DND-41 (cell line): ENCODE measurements around the gene STK16.

Experiments used
- ATAC-seq: fragments of 200-7000 bp; cut with Tn5 transposase; 3 replicates; pipeline ENCODE4 v1.9.1; 2021; ENCODE audit warnings: low read depth; ENCODE audit not compliant: insufficient read depth
- DNase-seq: peaks from one replicate; pipeline ENCODE4 v3.0.0-alpha.2; 2020
- H2AFZ ChIP-seq: 2 replicates; pipeline ENCODE4 v1.6.0; 2012; ENCODE audit warnings: low read depth, low read length
- H3K27ac ChIP-seq: 2 replicates; pipeline ENCODE4 v1.5.1; 2012; ENCODE audit warnings: low read length, inconsistent platforms
- H3K27me3 ChIP-seq: fragments of 200-600 bp; sonication (generic); 2 replicates; pipeline ENCODE4 v1.6.0; 2012; ENCODE audit warnings: low read length, mild to moderate bottlenecking, inconsistent platforms; ENCODE audit not compliant: insufficient read depth, poor library complexity
- H3K36me3 ChIP-seq: 2 replicates; pipeline ENCODE4 v1.5.1; 2012; ENCODE audit warnings: low read length, inconsistent platforms; ENCODE audit not compliant: insufficient read depth
- H3K4me1 ChIP-seq: 2 replicates; pipeline ENCODE4 v1.5.1; 2012; ENCODE audit warnings: mild to moderate bottlenecking, low read length; ENCODE audit not compliant: insufficient read depth
- H3K4me2 ChIP-seq: 2 replicates; pipeline ENCODE4 v1.6.0; 2012; ENCODE audit warnings: mild to moderate bottlenecking, moderate library complexity, low read length, inconsistent platforms; ENCODE audit not compliant: insufficient read depth
- H3K4me3 ChIP-seq, 2 experiments: fragments of 200-600 bp in 1 of 2; shearing (Covaris generic) in 1 of 2; 2 replicates each; pipeline ENCODE4 v1.5.1; 2012 to 2016; ENCODE audit warnings: inconsistent platforms in 2 of 2, low read length in 2 of 2, mild to moderate bottlenecking in 2 of 2, low read depth in 1 of 2, moderate library complexity in 1 of 2
- H3K79me2 ChIP-seq: 2 replicates; pipeline ENCODE4 v1.6.0; 2012; ENCODE audit warnings: low read length, inconsistent platforms; ENCODE audit not compliant: insufficient read depth
- H3K9ac ChIP-seq: 2 replicates; pipeline ENCODE4 v1.6.0; 2012; ENCODE audit warnings: low read depth, mild to moderate bottlenecking, inconsistent platforms, low read length, moderate library complexity
- H3K9me3 ChIP-seq: 2 replicates; pipeline ENCODE4 v1.5.1; 2012; ENCODE audit warnings: low read length, moderate library complexity, mild to moderate bottlenecking, inconsistent platforms; ENCODE audit not compliant: insufficient read depth, severe bottlenecking
- H4K20me1 ChIP-seq: 2 replicates; pipeline ENCODE4 v1.6.0; 2012; ENCODE audit warnings: low read length; ENCODE audit not compliant: insufficient read depth
- EZH2 ChIP-seq: IDR thresholded peaks from 3 replicates; pipeline ENCODE4 v1.6.1; 2012; ENCODE audit warnings: borderline replicate concordance, low read depth, mild to moderate bottlenecking, moderate library complexity, low read length, inconsistent platforms; ENCODE audit not compliant: severe bottlenecking
- TF ChIP-seq, protein P1 (sequence below): IDR thresholded peaks from 2 replicates; pipeline ENCODE4 v1.5.1; 2012; ENCODE audit warnings: borderline replicate concordance, low read length, moderate library complexity, mild to moderate bottlenecking; ENCODE audit not compliant: poor library complexity, severe bottlenecking; ENCODE audit errors: extremely low read depth

STK16 gene

DNA sequence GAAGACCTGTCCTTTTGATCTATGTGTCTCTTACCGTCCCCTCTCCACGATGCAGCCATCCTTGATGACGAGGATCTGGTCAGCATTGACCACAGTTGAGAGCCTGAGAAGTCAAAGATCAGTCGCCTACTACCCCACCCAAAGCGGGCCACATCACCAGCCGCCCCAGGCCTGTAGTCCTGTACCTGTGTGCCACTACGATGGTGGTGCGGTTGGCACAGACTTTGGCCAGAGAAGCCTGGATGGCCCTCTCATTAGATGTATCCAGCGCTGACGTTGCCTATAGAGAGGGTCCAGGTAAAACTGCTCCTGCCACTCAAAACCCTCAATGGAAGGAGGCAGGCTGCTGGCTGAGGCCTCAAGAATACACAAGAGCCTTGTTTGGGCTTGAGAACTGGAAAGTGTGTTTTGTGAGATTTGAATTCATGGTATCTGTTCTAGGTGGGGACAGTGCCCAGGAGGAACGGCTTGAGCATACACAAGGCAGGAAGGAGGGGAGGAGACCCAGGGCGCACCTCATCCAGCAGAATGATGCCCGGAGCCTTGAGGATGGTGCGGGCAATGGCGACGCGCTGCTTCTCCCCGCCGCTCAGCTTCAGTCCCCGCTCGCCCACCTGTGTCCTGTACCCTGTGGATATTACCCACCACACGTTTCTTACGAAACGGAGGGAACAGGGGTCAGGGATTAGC is 34.9 kb upstream of the STK16 start:
- no peaks in the 10 kb centered on the region for H3K9me3 ChIP-seq
- no peak for DNase-seq
- TF ChIP-seq, protein P1, sequence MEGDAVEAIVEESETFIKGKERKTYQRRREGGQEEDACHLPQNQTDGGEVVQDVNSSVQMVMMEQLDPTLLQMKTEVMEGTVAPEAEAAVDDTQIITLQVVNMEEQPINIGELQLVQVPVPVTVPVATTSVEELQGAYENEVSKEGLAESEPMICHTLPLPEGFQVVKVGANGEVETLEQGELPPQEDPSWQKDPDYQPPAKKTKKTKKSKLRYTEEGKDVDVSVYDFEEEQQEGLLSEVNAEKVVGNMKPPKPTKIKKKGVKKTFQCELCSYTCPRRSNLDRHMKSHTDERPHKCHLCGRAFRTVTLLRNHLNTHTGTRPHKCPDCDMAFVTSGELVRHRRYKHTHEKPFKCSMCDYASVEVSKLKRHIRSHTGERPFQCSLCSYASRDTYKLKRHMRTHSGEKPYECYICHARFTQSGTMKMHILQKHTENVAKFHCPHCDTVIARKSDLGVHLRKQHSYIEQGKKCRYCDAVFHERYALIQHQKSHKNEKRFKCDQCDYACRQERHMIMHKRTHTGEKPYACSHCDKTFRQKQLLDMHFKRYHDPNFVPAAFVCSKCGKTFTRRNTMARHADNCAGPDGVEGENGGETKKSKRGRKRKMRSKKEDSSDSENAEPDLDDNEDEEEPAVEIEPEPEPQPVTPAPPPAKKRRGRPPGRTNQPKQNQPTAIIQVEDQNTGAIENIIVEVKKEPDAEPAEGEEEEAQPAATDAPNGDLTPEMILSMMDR = no peak
- TF ChIP-seq EZH2 = no peak
- peaks cover 6% of the 10 kb centered on the region; the same call in 1 of the 2 replicates for H3K79me2 ChIP-seq
- no peak overlapping the region for H3K9ac ChIP-seq
- no peak for ATAC-seq
- no peak overlapping the region for H2AFZ ChIP-seq
- no peaks in the 10 kb centered on the region for H3K27me3 ChIP-seq
- no peak overlapping the region for H3K27ac ChIP-seq
- peaks cover 10% of the 10 kb centered on the region for H4K20me1 ChIP-seq
- peaks cover 48% of the 10 kb centered on the region for H3K36me3 ChIP-seq
- no peak overlapping the region for H3K4me2 ChIP-seq
- H3K4me1 ChIP-seq = peaks cover 25% of the 10 kb centered on the region
- no peak overlapping the region for H3K4me3 ChIP-seq

DNA sequence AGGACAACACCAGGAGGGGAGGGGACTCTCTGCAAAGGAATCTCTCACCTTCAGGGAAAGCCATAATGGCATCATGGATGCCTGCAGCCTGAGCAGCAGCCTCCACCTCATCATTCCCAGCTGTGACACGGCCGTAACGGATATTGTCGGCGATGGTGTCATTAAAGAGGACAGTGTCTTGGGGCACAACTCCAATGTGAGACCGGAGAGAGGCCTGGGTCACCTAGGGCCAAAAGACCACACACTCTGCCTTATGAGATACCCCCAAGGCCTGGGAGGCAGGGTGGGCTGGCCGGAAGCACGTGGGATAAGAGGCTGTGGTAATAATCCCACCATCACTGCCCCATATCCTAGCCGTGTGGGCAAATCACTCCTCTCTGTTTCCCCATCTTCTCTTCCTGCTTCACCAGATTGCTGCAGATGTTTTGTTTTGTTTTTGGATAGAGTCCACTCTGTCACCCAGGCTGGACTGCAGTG is 34.4 kb upstream of the STK16 start:
- Histone ChIP-seq H3K4me1 (peaks cover 22% of the 10 kb centered on the region), H4K20me1 (peaks cover 10% of the 10 kb centered on the region), H3K36me3 (peaks cover 48% of the 10 kb centered on the region), H3K4me2 (no peak overlapping the region), H3K4me3 (no peak overlapping the region), H3K9ac (no peak overlapping the region), H3K27me3 (no peaks in the 10 kb centered on the region), H3K27ac (no peak overlapping the region), H3K79me2 (peaks cover 6% of the 10 kb centered on the region; the same call in 1 of the 2 replicates), H2AFZ (no peak overlapping the region), H3K9me3 (no peaks in the 10 kb centered on the region)
- DNase-seq (no peak), ATAC-seq (no peak)
- TF ChIP-seq, protein P1 = no peak
- no peak for TF ChIP-seq EZH2

DNA sequence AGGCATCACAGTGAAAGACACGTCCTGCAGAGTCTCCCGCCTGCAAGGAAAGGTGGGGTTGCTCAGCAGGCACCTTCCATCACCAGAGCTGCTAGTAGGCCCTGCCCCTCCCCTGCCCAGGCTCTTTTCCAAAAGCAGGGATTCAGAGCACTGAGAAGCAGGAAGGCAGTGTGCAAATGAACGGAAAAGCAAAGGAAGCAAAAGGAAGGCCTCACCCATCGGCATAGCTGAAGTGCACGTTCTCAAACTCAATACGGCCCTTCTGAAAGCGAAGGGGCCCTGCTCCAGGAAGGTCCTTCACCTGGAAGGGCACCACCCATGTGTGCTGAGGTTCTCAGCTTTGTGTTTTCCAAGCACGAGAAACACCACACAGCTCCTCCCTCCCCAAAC is 32.3 kb upstream of the STK16 start:
- DNase-seq (no peak), ATAC-seq (no peak)
- Histone ChIP-seq H4K20me1 (0 out of 2 replicates have a peak, but pooled peaks cover 3% of the 10 kb centered on the region), H3K27me3 (no peaks in the 10 kb centered on the region), H3K79me2 (no peaks in the 10 kb centered on the region), H3K4me2 (no peak overlapping the region), H3K4me3 (no peak overlapping the region), H3K4me1 (peaks cover 13% of the 10 kb centered on the region), H3K36me3 (peaks cover 53% of the 10 kb centered on the region), H2AFZ (no peak overlapping the region), H3K27ac (no peak overlapping the region), H3K9me3 (no peaks in the 10 kb centered on the region), H3K9ac (no peak overlapping the region)
- TF ChIP-seq, protein P1 = no peak
- no peak for TF ChIP-seq EZH2
